B cell (primary cell): ENCODE data around the gene TMEM170B.

ENCODE experiments used
- EZH2 ChIP-seq: IDR thresholded peaks from 2 replicates; pipeline ENCODE4 v1.6.1; 2012; ENCODE audit warnings: borderline replicate concordance, low read depth, mild to moderate bottlenecking, moderate library complexity, low read length; ENCODE audit not compliant: insufficient read depth, poor library complexity, severe bottlenecking
- TF ChIP-seq, protein P1 (sequence below): fragments of 200-600 bp; IDR thresholded peaks from one replicate; pipeline ENCODE4 v1.8.0; 2022; ENCODE audit warnings: antibody characterized with exemption, mild to moderate bottlenecking

DNA sequence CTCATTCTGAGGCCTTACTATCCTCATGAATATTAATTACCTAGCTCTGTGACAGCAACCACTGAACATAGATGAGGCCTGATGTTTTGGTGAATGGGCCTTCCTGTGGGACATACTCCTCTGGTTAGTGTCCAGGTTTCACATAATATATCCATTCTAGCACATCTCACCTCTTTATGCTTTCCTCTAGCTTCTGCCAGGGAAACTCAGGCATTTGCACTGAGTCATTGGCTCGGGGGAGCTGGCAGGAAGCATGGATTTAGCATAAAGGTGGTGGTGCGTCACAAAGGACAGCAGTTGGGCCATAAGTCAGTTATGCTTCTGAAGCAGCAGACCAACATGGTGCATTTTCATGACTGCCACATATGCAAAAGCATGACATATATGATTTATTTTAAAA lies 37.5 kb upstream of the TMEM170B start:
- TF ChIP-seq, protein P1, sequence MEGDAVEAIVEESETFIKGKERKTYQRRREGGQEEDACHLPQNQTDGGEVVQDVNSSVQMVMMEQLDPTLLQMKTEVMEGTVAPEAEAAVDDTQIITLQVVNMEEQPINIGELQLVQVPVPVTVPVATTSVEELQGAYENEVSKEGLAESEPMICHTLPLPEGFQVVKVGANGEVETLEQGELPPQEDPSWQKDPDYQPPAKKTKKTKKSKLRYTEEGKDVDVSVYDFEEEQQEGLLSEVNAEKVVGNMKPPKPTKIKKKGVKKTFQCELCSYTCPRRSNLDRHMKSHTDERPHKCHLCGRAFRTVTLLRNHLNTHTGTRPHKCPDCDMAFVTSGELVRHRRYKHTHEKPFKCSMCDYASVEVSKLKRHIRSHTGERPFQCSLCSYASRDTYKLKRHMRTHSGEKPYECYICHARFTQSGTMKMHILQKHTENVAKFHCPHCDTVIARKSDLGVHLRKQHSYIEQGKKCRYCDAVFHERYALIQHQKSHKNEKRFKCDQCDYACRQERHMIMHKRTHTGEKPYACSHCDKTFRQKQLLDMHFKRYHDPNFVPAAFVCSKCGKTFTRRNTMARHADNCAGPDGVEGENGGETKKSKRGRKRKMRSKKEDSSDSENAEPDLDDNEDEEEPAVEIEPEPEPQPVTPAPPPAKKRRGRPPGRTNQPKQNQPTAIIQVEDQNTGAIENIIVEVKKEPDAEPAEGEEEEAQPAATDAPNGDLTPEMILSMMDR: no peak
- TF ChIP-seq EZH2: no peak
